Activated CD8-positive, alpha-beta memory T cell treated with anti-CD3 and anti-CD28 coated beads, Interleukin-2, amount 50 U/mL, for 24 hours (primary cell): ENCODE data around the gene KNG1.
"Not testable (repeated sequence)": the region's sequence is repeated elsewhere in the genome, so short reads cannot be mapped to it uniquely, and the experiment has no call there.

ENCODE experiments used
- DNase-seq: peaks from one replicate; pipeline ENCODE4 v3.0.0-alpha.2; 2020; ENCODE audit errors: extremely low read depth

KNG1 gene

GRCh38 chr3:186717039-186717457 is at the start of gene KNG1:
KNG1 (plus strand) TSS chr3:186717359; CDS start chr3:186717543, 184 bp downstream.
- DNase-seq, result no peak

GRCh38 chr3:186668426-186668825 is 48.7 kb upstream of the KNG1 start:
- DNase-seq, result no peak

- no peak for DNase-seq
Observed at GRCh38 chr3:186669378-186670084, 47.6 kb upstream of the KNG1 start.

GRCh38 chr3:186670155-186670554 is 47.0 kb upstream of the KNG1 start:
- no peak for DNase-seq

GRCh38 chr3:186671051-186671450 is 46.1 kb upstream of the KNG1 start:
- no peak for DNase-seq

GRCh38 chr3:186678604-186679003 is 38.6 kb upstream of the KNG1 start:
- DNase-seq, result no peak

GRCh38 chr3:186679151-186679550 is 38.0 kb upstream of the KNG1 start:
- no peak for DNase-seq

- DNase-seq, result no peak
Observed at GRCh38 chr3:186680869-186681268, 36.3 kb upstream of the KNG1 start.

GRCh38 chr3:186682812-186683211 is 34.3 kb upstream of the KNG1 start:
- DNase-seq, result no peak

- no peak for DNase-seq
Observed at GRCh38 chr3:186683979-186684378, 33.2 kb upstream of the KNG1 start.

GRCh38 chr3:186686475-186686874 is 30.7 kb upstream of the KNG1 start:
- DNase-seq, result not testable (repeated sequence)

- DNase-seq, result no peak
Observed at GRCh38 chr3:186687120-186687651, 30.0 kb upstream of the KNG1 start.

GRCh38 chr3:186690304-186690703 is 26.9 kb upstream of the KNG1 start:
- DNase-seq, result not testable (repeated sequence)

- DNase-seq, result no peak
Observed at GRCh38 chr3:186691676-186692075, 25.5 kb upstream of the KNG1 start.

- DNase-seq, result no peak
Observed at GRCh38 chr3:186693843-186694242, 23.3 kb upstream of the KNG1 start.

- DNase-seq, result no peak
Observed at GRCh38 chr3:186694288-186695032, 22.7 kb upstream of the KNG1 start.

- no peak for DNase-seq
Observed at GRCh38 chr3:186696522-186696921, 20.6 kb upstream of the KNG1 start.

GRCh38 chr3:186697510-186697909 is 19.6 kb upstream of the KNG1 start:
- DNase-seq, result no peak

- DNase-seq, result no peak
Observed at GRCh38 chr3:186700267-186700666, 16.9 kb upstream of the KNG1 start.

GRCh38 chr3:186702451-186702850 is 14.7 kb upstream of the KNG1 start:
- not testable (repeated sequence) for DNase-seq

- DNase-seq, result peak; percentile 8
Observed at GRCh38 chr3:186705882-186706780, 11.0 kb upstream of the KNG1 start.
